IPS-18a (cell line): ENCODE measurements around the gene ABCC5.
"Not testable (repeated sequence)": the region's sequence is repeated elsewhere in the genome, so short reads cannot be mapped to it uniquely, and the experiment has no call there.

ENCODE experiments used
- H3K27ac ChIP-seq: one replicate; pipeline ENCODE4 v1.5.1; 2013; ENCODE audit warnings: low read length
- H3K27me3 ChIP-seq: one replicate; pipeline ENCODE4 v1.6.1; 2013; ENCODE audit warnings: mild to moderate bottlenecking, low read length; ENCODE audit not compliant: control insufficient read depth, insufficient read depth
- H3K36me3 ChIP-seq: one replicate; pipeline ENCODE4 v1.6.1; 2013; ENCODE audit warnings: low read depth, low read length; ENCODE audit not compliant: control insufficient read depth
- H3K4me1 ChIP-seq: one replicate; pipeline ENCODE4 v1.6.1; 2013; ENCODE audit warnings: low read depth, low read length; ENCODE audit not compliant: control insufficient read depth
- H3K4me3 ChIP-seq: one replicate; pipeline ENCODE4 v1.5.1; 2013; ENCODE audit warnings: low read length
- H3K9ac ChIP-seq: one replicate; pipeline ENCODE4 v1.6.1; 2013; ENCODE audit warnings: mild to moderate bottlenecking, low read length, moderate library complexity
- H3K9me3 ChIP-seq: one replicate; pipeline ENCODE4 v1.6.1; 2013; ENCODE audit warnings: low read depth, low read length; ENCODE audit not compliant: control insufficient read depth

The ABCC5 gene

DNA sequence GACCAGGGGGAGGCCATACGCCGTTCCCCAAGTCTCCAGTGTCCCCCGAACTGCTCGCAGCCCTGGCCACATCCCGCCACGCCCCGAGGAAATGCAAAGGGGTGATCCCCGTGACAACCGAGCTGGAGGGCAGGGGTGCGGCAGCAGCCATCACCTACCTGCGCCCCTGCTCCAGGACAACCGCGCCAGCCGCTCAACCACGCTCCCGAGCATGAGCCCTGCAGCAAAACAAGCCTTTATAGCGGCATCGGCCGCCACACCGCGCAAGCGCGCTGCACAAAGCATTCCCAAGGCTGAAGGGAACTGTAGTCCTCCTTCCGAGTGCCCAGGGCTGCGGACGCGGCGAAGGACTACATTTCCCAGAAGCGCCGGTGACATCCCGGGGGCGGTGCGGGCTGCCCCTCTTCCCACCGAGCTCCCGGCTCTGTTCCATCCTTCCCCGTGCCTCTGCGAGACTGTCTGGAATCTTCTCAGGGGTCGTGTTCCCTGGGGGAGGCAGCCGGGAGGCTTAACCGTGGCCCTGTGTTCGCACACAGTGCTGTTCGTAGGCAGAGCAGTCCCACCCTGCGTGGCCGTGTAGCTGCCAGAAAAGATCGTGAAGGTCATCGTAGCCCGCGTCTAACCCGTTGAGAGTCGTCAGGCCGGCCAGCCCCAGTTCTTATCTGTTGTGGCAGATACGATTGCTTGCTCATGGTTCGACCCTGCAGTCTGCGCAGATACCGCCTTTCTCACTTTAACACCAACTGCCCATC is at the start of gene ABCC5:
Gene ABCC5 (minus strand): TSS at position 213 of the 752 bp plus-strand sequence. CDS start 3,492 bp downstream, outside the sequence.
- peak within 1 kb of the TSS; percentile 70 for H3K27ac ChIP-seq
- no peaks in the 10 kb centered on the region for H3K27me3 ChIP-seq
- peak within 1 kb of the TSS; percentile 84 for H3K9ac ChIP-seq
- peak within 1 kb of the TSS; percentile 94 for H3K4me3 ChIP-seq
- no peaks in the 10 kb centered on the region for H3K9me3 ChIP-seq
- no peaks in the 10 kb centered on the region for H3K36me3 ChIP-seq
- H3K4me1 ChIP-seq: peaks cover 4% of the 10 kb centered on the region

DNA sequence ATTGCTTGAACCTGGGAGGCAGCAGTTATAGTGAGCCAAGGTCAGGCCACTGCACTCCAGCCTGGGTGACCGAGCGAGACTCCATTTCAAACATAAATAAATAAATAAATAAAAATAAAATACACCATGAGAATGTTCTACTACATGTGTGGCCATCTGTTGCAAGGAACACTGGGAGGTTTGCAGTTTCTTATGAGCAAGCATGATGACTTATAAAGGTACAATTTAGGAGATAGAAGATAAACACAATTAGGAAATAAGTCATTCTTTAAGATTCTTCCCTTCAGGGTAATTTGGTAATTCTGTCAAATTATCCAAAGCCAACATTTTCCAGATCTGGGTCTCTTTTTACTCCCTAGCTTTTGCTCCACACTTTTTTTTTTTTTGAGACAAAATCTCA is 48.5 kb upstream of the ABCC5 start:
- H3K36me3 ChIP-seq: no peaks in the 10 kb centered on the region
- no peaks in the 10 kb centered on the region for H3K4me1 ChIP-seq
- no peaks in the 10 kb centered on the region for H3K9me3 ChIP-seq
- no peak overlapping the region for H3K4me3 ChIP-seq
- no peak overlapping the region for H3K27ac ChIP-seq
- H3K9ac ChIP-seq: no peak overlapping the region
- H3K27me3 ChIP-seq: no peaks in the 10 kb centered on the region

DNA sequence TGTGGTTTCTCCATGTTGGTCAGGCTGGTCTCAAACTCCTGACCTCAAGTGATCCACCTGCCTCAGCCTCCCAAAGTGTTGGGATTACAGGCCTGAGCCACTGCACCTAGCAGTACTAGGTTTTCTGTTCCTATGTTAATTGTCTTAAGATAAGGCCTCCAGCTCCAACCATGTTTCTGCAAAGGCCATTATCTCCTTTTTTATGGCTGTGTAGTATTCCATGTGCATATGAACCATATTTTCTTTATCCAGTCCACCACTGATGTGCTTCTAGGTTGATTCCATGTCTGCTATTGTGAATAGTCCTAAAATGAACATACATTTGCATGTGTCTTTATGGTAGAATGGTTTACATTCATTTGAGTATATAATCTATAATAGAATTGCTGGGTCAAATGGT is 45.0 kb upstream of the ABCC5 start:
- no peaks in the 10 kb centered on the region for H3K9me3 ChIP-seq
- H3K27ac ChIP-seq: no peak overlapping the region
- no peak overlapping the region for H3K9ac ChIP-seq
- no peaks in the 10 kb centered on the region for H3K36me3 ChIP-seq
- no peaks in the 10 kb centered on the region for H3K4me1 ChIP-seq
- no peak overlapping the region for H3K4me3 ChIP-seq
- no peaks in the 10 kb centered on the region for H3K27me3 ChIP-seq

DNA sequence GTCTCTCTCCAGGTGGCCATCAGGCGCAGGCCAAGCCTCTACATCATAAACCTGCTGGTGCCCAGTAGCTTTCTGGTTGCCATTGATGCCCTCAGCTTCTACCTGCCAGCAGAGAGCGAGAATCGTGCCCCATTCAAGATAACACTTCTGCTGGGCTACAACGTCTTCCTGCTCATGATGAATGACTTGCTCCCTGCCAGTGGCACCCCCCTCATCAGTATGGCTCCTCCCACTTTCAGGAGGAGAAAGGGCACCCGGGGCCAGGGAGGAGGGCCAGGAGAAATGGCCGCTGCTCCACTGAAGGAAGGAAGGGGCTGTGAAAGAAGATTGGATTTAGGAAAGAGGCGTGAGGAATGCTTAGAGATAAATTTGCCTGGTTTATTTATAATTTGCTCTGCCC is 41.7 kb upstream of the ABCC5 start:
- no peaks in the 10 kb centered on the region for H3K36me3 ChIP-seq
- H3K27ac ChIP-seq: no peak overlapping the region
- H3K9me3 ChIP-seq: no peaks in the 10 kb centered on the region
- no peak overlapping the region for H3K4me3 ChIP-seq
- H3K27me3 ChIP-seq: no peaks in the 10 kb centered on the region
- H3K9ac ChIP-seq: no peak overlapping the region
- H3K4me1 ChIP-seq: no peaks in the 10 kb centered on the region

DNA sequence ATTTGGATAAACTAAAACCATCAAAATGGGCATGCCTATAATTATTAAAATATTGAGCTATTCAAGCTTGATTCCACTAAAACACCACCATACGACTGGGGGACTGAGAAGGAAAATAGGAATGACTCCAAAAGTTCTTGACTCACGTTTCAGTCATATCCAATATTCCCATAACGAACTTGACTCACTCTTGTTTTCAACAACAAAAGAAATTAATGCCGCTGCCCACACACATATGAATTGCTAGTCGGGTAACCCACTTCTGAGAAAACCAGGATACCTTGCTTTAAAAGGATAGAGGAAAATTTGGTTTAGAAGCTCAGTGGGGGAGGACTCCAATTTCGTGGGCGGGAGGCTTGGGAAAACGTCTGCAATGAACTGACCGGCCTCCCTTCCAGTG is 40.3 kb upstream of the ABCC5 start:
- H3K36me3 ChIP-seq: no peaks in the 10 kb centered on the region

DNA sequence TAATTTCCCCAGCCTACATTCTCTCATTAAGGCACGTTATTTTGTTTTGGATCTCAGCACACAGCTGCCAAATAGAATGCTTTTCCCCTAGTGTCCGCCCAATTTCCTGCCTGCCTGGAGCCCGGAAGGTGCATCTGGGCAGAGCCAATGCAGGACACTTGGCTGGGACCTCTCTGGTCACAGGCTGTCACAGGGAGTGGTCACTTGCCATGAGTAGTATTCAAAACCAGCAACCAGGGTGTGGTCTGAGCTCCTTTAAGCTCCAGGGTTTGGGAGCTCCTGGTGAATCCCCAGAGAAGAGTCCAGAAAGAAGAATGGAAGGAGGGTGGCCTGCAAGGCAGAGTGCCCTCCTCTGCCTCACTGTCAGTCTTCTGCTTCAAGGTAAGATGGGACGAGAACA is 35.1 kb upstream of the ABCC5 start, which contains the start of gene HTR3C:
Gene HTR3C (plus strand): TSS at position 281 of the 400 bp plus-strand sequence. CDS start 34 bp downstream, at position 315.
- no peak within 1 kb of the TSS for H3K27ac ChIP-seq
- no peaks in the 10 kb centered on the region for H3K4me1 ChIP-seq
- H3K36me3 ChIP-seq: no peaks in the 10 kb centered on the region
- H3K9me3 ChIP-seq: no peaks in the 10 kb centered on the region
- H3K4me3 ChIP-seq: no peak within 1 kb of the TSS
- no peaks in the 10 kb centered on the region for H3K27me3 ChIP-seq
- no peak within 1 kb of the TSS for H3K9ac ChIP-seq

More for the DNA sequence above, 40.3 kb upstream of the ABCC5 start:
- H3K4me3 ChIP-seq: no peak overlapping the region
- H3K27ac ChIP-seq: no peak overlapping the region
- H3K27me3 ChIP-seq: no peaks in the 10 kb centered on the region
- no peak overlapping the region for H3K9ac ChIP-seq
- H3K9me3 ChIP-seq: no peaks in the 10 kb centered on the region
- no peaks in the 10 kb centered on the region for H3K4me1 ChIP-seq

DNA sequence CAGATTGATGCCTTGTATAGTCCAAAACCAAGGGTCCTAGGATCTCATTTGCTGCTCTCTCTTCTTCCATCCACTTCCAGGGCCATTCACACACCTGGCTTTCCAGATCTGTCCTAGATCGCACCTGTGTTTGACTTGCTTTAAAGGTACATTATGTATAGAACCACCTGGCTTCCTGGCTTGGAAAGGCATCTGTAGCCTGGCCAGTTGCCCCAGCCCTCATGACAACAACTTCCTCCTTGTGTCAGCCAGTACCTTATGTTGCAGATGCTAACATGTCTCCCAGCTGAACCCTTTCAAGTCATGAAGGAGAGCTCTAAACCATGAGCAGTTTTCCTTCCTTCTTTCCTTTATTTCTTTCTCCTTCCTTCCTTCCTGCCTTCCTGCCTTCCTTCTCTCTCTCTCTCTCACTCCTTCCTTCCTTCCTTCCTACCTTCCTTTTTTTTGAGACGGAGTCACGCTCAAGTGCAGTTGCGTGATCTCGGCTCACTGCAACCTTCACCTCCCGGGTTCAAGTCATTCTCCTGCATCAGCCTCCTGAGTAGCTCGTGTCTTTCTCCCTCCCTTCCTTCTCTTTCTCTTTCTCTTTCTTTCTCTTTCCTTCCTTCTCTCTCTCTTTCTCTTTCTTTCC is 32.6 kb upstream of the ABCC5 start:
- Histone ChIP-seq H3K9me3 (no peaks in the 10 kb centered on the region), H3K27me3 (no peaks in the 10 kb centered on the region), H3K27ac (no peak overlapping the region), H3K9ac (no peak overlapping the region), H3K36me3 (no peaks in the 10 kb centered on the region), H3K4me3 (no peak overlapping the region), H3K4me1 (no peaks in the 10 kb centered on the region)

DNA sequence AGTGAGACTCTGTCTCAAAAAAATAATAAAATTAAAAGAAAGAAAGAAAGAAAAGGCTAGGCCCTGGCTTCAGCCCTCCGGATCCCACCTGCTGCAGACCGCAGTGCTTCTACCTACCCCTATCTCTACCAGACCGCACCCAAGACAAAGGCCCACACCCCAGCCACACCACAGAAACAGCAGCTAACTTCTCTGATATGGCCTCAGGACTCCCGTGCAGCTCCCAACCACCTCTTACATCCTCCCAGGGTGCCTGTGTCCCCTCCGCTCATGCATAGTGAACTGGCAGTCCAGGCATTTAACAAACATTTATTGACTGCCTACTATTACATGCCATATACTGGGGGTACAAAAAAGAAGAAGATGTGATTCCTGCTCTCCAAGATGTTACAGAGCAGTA is 28.3 kb upstream of the ABCC5 start:
- Histone ChIP-seq H3K9ac (no peak overlapping the region), H3K36me3 (no peaks in the 10 kb centered on the region), H3K4me3 (no peak overlapping the region), H3K27me3 (no peaks in the 10 kb centered on the region), H3K4me1 (no peaks in the 10 kb centered on the region), H3K27ac (no peak overlapping the region), H3K9me3 (no peaks in the 10 kb centered on the region)

DNA sequence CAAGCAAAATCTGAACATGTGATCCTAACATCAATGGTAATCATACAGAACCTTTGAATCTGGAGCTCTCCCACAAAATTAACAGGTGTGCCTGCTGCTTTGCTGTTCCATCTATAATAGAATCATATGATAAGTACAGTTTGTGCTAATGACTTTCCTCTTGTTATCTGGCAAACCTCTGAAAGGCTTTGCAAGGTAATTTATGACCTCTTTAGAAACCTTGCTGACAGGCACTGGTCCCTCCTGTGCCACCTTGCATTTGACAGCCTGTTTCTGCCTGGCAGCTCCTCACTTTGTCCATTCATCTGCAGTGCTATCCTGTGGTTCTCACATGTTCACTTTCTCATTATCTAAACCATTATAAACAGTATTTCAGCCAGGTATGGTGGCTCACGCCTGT is 24.9 kb upstream of the ABCC5 start:
- Histone ChIP-seq H3K4me3 (no peak overlapping the region), H3K27ac (no peak overlapping the region), H3K4me1 (no peaks in the 10 kb centered on the region), H3K27me3 (no peaks in the 10 kb centered on the region), H3K36me3 (no peaks in the 10 kb centered on the region), H3K9me3 (no peaks in the 10 kb centered on the region), H3K9ac (no peak overlapping the region)

DNA sequence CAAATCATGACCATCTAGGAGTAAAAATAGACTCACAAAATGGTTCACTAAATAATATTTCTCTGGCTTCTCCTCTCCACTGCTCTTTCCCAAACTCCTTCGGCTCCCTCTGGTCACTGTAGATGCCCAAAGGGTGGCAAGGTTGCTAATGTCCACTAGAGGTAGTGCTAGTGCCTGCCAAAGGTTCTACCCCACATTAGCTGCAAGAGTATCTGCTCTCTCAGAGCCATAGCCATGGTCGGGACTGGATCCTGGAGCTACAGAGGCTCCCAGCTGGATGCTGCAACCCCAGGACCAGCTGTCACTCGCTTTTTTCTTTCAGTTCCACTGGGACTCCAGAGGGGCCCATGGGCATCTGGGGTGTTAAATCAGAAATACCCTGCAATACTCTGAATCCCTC is 22.3 kb upstream of the ABCC5 start:
- no peaks in the 10 kb centered on the region for H3K36me3 ChIP-seq
- H3K27ac ChIP-seq: no peak overlapping the region
- H3K9me3 ChIP-seq: no peaks in the 10 kb centered on the region
- no peaks in the 10 kb centered on the region for H3K27me3 ChIP-seq
- no peaks in the 10 kb centered on the region for H3K4me1 ChIP-seq
- no peak overlapping the region for H3K9ac ChIP-seq
- no peak overlapping the region for H3K4me3 ChIP-seq

DNA sequence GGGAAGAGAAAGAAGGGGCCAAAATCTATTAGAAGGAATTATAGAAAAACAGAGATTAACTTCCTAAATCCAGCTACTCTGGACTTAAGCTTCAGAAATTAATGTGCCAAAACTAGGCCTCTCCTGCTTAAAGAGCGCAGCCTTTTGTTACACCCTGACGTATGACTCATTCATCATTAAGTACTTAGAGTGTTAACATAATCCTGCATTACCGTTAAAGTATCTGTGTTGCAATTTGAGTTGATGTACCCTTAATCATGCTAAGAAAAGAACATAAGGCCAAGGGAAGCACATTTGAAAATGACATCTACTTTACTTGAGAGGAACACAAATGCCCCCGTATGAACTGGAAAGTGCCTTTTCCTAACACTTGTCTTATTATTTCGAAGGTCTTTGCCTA is 21.7 kb upstream of the ABCC5 start:
- Histone ChIP-seq H3K4me1 (no peaks in the 10 kb centered on the region), H3K9me3 (no peaks in the 10 kb centered on the region), H3K9ac (no peak overlapping the region), H3K27ac (no peak overlapping the region), H3K36me3 (no peaks in the 10 kb centered on the region), H3K4me3 (no peak overlapping the region), H3K27me3 (no peaks in the 10 kb centered on the region)

DNA sequence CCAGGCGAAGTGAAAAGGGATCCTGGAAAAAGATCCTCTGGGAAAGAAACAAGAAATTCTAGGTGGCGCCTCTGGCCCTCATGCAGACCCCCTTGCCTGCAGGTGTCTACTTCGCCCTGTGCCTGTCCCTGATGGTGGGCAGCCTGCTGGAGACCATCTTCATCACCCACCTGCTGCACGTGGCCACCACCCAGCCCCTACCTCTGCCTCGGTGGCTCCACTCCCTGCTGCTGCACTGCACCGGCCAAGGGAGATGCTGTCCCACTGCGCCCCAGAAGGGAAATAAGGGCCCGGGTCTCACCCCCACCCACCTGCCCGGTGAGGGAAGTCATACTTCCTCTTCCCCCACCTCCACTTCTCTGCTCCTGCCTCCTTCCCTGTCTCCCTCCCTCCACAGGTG is 20.6 kb upstream of the ABCC5 start:
- not testable (repeated sequence) for H3K36me3 ChIP-seq, H3K27me3 ChIP-seq, H3K4me1 ChIP-seq, H3K27ac ChIP-seq, H3K4me3 ChIP-seq, H3K9me3 ChIP-seq, H3K9ac ChIP-seq
